Fibroblast of mammary gland (primary cell): ENCODE results near the gene SRGAP3.
A peak's percentile ranks its signal among the peaks of the same experiment; 100 is the strongest.

Experiments used
- DNase-seq: peaks from one replicate; pipeline ENCODE4 v3.0.0-alpha.2; 2010; ENCODE audit warnings: low read depth
- H3K4me3 ChIP-seq: 2 replicates; pipeline ENCODE4 v1.5.1; 2011; ENCODE audit warnings: low read depth, mild to moderate bottlenecking, low read length, moderate library complexity; ENCODE audit not compliant: control insufficient read depth
- TF ChIP-seq, protein P1 (sequence below): conservative IDR thresholded peaks from 2 replicates; pipeline ENCODE4 v1.5.1; 2011; ENCODE audit warnings: low read depth, low read length, inconsistent platforms; ENCODE audit not compliant: control insufficient read depth, insufficient read depth

The SRGAP3 gene

DNA sequence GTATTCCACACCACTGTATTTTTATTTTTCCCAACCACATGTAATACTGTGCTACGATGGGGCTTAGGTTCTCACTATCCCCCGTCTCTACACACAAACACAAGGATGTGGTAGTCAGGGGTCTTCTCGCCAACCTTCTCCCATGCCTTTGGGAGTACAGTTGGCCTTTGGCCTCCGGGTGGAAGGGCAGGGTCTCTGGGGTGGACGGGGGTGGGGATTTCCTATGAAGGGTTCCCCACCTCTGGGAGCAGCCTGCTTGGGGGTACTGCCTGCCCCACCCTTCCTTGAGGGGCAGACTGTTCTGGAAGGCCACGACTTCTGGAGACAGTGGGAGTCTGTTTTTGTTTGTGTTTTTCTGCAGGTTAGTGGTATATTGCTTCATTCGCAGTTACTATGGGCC, 264.9 kb downstream of the SRGAP3 start:
- no peak overlapping the region for H3K4me3 ChIP-seq
- DNase-seq, result no peak
- TF ChIP-seq, protein P1, sequence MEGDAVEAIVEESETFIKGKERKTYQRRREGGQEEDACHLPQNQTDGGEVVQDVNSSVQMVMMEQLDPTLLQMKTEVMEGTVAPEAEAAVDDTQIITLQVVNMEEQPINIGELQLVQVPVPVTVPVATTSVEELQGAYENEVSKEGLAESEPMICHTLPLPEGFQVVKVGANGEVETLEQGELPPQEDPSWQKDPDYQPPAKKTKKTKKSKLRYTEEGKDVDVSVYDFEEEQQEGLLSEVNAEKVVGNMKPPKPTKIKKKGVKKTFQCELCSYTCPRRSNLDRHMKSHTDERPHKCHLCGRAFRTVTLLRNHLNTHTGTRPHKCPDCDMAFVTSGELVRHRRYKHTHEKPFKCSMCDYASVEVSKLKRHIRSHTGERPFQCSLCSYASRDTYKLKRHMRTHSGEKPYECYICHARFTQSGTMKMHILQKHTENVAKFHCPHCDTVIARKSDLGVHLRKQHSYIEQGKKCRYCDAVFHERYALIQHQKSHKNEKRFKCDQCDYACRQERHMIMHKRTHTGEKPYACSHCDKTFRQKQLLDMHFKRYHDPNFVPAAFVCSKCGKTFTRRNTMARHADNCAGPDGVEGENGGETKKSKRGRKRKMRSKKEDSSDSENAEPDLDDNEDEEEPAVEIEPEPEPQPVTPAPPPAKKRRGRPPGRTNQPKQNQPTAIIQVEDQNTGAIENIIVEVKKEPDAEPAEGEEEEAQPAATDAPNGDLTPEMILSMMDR, result no peak

DNA sequence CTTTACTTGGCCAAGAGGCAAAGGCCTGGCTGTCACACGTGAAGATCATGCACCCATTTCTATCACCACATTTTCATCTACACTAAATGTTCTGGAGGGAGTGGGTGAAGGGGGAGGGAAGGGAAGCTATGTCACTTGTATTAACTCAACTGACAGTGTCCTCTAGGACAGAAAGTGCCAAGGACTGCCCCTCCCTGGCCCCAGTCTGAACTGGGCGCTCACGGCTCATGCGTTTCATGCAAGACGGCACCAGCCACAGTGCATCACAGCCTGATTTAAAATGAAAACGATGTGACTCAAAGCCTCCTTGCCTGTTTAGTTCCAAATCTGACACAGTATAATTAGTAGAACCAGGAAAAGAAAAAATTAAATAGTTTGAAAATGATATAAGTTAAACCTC, 265.4 kb downstream of the SRGAP3 start:
- TF ChIP-seq, protein P1, result no peak
- no peak for DNase-seq
- no peak overlapping the region for H3K4me3 ChIP-seq

DNA sequence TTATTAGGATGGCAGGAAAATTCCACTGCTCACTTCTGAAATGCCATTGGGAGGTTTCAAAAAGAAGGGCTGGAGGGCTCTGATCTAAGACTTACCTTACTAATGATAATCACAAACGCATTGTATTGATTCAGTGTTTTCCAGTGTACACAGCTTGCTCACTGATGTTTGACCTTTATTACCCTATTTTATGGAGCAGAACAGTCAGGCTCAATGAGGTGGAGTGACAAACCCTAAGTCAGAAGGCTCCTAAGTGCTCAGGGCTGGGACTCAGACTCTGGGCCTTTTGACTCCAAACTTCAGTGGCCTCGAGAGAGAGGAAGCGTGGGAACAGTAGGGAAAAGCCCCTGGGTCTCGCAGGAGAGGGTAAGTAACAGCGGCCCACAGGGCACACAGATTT, 265.9 kb downstream of the SRGAP3 start:
- TF ChIP-seq, protein P1, result no peak
- no peak for DNase-seq
- no peak overlapping the region for H3K4me3 ChIP-seq

DNA sequence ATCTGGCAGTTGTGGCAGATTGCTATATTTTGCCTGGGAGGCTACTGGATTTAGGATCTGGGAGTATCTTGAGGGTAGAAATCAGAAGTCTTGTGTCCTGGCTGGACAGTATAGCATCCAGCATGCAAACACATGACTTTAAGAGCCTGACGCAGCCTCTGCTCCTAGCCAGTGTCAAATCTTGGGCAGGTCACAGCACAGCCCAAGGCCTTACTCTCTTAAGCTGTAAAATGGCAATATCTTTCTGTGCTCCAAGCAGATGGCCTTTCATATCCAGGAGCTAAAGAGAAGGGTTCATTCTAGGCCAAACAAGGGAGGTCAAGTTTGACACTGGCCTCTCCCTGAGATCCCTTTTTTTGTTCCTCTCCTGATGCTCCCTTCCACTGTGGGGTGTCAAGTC, 266.4 kb downstream of the SRGAP3 start:
- H3K4me3 ChIP-seq, result no peak overlapping the region
- TF ChIP-seq, protein P1, result no peak
- DNase-seq, result no peak

DNA sequence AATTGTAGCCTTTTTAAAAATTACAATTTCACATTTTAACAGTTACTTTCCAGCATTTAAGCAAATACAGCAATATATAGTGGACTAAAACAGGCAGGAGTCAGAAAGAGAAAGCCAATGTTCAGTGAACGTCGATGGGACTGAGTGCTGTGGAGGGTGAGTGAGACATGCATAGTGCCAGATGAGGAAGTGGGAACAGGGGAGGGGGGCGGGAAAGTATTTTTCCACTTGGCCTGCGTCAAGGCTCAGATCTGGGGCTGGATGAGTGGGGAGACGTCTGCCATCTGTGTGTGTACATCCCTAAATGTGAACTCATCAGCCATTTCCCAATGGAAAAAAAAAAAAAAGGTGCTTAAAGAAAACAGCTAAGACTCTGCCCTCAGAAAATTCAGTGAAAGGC, 266.9 kb downstream of the SRGAP3 start:
- peak; percentile 64 for DNase-seq
- no peak overlapping the region for H3K4me3 ChIP-seq
- TF ChIP-seq, protein P1, result no peak

DNA sequence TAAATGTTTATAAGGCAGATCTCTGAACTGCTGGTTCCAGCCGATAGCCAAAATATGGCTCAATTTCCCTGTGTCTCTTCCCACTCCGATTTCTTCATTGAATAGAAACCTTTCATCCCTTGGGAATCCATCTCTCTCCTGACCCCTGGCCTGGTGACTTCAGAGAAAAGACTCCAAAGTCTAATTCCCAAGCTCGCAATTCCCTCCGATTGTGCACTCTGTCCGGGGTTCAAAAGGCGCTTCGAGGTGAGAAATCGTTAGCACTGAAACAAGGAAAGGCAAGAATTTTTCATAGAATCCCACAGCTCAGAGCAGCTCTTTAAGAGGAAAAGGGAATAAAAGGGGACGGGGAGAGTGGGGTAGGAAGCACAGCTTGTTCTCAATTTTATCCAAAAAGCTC, 267.7 kb downstream of the SRGAP3 start:
- TF ChIP-seq, protein P1, result no peak
- DNase-seq, result peak; percentile 25
- no peak overlapping the region for H3K4me3 ChIP-seq

DNA sequence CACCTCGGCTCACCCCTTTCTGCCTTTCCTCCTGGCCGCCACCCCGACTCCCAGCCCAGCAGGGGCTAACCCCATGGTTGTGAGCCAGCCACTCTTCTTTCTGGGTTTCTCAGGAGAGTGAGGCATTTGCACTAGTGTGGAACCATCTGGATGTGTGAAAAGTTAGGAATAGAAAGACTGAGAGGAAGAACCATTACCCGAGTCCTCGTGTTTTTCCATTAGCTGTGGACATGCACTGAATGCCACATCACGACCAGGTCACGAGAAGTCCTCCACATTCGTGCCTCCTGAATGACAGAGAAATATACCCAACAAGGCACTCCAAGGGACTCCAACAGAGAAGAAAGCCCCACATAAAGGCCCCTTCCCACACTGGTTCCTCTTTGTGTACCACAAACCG, 268.1 kb downstream of the SRGAP3 start:
- H3K4me3 ChIP-seq, result no peak overlapping the region
- no peak for DNase-seq
- TF ChIP-seq, protein P1, result no peak
